ENCODE measurements around the gene DISC1.
"Not testable (repeated sequence)": the region's sequence is repeated elsewhere in the genome, so short reads cannot be mapped to it uniquely, and the experiment has no call there.

The DISC1 gene

DNA sequence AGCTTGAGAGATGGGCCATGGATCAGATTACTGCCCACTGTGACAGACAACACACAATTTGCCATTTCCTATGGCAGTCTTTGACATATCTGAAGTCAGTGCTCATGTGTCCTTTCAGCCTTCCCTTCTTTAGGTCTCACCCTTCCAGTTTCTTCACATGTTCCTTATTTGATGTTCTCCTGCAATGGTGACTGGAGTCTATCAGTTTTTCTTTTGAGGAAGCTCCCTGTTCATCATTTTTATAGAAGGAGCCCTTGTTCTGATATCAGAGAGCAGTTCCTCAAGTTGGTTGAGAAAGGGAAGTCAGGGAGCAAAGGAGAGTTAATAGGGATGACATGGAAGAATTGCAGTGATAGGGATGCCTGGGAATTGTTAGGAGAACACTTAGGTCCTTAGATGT lies 42.2 kb downstream of the DISC1 start:
- no peak overlapping the region for H3K4me3 ChIP-seq (ENCODE audit: low read depth, low read length)
- TF ChIP-seq, protein P1, sequence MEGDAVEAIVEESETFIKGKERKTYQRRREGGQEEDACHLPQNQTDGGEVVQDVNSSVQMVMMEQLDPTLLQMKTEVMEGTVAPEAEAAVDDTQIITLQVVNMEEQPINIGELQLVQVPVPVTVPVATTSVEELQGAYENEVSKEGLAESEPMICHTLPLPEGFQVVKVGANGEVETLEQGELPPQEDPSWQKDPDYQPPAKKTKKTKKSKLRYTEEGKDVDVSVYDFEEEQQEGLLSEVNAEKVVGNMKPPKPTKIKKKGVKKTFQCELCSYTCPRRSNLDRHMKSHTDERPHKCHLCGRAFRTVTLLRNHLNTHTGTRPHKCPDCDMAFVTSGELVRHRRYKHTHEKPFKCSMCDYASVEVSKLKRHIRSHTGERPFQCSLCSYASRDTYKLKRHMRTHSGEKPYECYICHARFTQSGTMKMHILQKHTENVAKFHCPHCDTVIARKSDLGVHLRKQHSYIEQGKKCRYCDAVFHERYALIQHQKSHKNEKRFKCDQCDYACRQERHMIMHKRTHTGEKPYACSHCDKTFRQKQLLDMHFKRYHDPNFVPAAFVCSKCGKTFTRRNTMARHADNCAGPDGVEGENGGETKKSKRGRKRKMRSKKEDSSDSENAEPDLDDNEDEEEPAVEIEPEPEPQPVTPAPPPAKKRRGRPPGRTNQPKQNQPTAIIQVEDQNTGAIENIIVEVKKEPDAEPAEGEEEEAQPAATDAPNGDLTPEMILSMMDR (IDR thresholded peaks at IDR 0.05; ENCODE audit: control insufficient read depth, extremely low read depth, insufficient read depth): no peak
- no peak for DNase-seq (ENCODE audit: low read depth)

DNA sequence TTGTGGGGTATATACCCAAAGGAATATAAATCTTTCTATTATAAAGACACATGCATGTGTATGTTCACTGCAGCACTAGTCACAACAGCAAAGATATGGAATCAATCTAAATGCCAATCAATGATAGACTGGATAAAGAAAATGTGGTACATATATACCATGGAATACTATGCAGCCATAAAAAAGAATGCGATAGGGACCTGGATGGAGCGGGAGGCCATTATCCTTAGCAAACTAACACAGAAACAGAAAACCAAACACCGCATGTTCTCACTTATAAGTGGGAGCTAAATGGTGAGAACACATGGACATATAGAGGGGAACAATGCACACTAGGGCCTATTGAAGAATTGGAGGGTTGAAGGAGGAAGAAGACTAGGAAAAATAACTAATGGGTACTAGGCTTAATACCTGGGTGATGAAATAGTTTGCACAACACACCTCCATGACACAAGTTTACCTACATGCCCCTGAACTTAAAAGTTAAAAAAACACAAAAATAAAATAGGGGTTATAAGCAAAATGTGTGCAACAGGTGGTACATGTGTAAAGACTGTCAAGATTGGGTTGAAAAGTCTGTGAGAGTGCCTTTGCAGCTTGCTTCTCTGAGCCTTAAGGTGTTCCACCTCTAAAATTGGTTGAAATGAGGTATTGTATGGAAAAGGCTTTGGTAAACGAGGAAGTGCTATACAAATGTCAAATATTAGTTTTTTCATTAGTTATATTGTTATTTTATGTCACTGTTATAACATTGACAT lies 43.5 kb downstream of the DISC1 start:
- DNase-seq (ENCODE audit: low read depth); H3K4me3 ChIP-seq (ENCODE audit: low read depth, low read length): not testable (repeated sequence)

DNA sequence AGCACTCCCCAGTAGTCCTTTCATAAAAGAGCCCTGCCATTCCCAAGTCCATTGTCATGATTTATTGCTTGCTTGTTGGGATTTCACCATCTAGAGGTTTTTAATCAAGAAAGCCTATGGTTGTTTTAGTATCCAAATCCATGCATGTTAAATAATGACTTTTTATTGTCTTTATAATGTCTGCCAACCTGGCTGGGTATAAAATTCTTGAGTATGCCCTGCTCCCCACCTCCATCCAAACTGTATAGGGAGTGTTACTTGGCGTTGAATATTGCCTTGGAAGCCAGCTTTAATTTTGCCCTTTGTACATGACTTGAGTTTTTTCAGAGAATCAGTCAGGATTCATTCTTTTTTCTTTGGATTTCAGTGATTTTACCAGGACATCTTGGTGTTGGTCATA lies 44.2 kb downstream of the DISC1 start:
- H3K4me3 ChIP-seq (ENCODE audit: low read depth, low read length): no peak overlapping the region
- TF ChIP-seq, protein P1 (IDR thresholded peaks at IDR 0.05; ENCODE audit: control insufficient read depth, extremely low read depth, insufficient read depth): no peak
- DNase-seq (ENCODE audit: low read depth): no peak

DNA sequence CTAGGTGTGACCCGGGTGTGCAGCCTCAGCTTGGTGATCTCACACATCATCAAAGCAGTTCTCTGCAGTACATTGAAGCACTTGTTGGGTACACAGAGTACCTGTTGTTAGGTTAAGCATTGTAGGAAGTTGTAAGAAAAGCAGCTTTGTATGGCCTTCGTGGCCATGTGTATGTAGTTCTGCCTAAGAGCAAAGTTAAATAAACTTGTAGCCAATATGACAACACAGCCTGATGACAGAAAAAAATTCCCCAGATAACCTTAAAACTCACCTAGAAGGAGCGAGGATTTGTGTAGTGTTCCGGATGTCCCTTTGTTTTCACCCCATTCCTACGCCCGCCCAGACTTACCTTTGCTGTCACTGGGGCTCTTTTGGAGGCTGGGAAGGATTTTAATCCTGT lies 48.0 kb downstream of the DISC1 start:
- TF ChIP-seq, protein P1 (IDR thresholded peaks at IDR 0.05; ENCODE audit: control insufficient read depth, extremely low read depth, insufficient read depth): no peak
- no peak for DNase-seq (ENCODE audit: low read depth)
- no peak overlapping the region for H3K4me3 ChIP-seq (ENCODE audit: low read depth, low read length)

DNA sequence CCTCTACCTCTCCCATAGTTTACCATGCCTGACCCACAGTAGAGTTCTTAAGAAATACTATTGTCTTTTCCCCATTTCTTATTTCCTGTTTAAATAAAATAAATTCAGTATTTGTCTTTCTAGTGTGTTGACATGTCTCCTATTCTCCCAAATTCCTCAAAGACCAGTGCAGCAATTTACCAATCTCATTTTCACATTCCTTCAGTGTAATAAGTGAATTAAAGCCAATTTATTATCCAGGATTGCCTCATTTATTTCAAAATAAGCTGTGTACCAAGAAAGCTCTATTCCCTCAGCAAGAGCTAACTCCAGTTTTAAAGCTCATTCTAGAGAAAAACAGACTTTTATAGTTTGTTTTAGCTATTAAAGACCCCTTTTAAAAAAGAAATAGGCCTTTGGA lies 49.9 kb downstream of the DISC1 start:
- no peak overlapping the region for H3K4me3 ChIP-seq (ENCODE audit: low read depth, low read length)
- no peak for DNase-seq (ENCODE audit: low read depth)
- TF ChIP-seq, protein P1 (IDR thresholded peaks at IDR 0.05; ENCODE audit: control insufficient read depth, extremely low read depth, insufficient read depth): no peak

DNA sequence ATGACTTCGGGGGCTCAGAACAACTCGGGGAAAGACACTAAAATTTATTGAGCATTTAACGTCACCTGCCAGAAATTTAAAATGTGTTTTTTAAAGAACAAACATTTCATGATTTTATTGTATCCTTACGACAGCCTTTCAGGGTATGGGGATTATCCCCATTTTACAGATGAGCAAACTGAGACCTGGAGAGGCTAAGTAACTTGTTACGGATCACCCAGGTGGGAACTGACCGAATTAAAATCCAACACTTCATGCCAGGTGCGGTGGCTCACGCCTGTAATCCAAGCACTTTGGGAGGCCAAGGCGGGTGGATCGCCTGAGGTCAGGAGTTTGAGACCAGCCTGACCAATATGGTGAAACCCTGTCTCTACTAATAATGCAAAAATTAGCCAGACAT lies 50.9 kb downstream of the DISC1 start:
- no peak for DNase-seq (ENCODE audit: low read depth)
- TF ChIP-seq, protein P1 (IDR thresholded peaks at IDR 0.05; ENCODE audit: control insufficient read depth, extremely low read depth, insufficient read depth): no peak
- no peak overlapping the region for H3K4me3 ChIP-seq (ENCODE audit: low read depth, low read length)

DNA sequence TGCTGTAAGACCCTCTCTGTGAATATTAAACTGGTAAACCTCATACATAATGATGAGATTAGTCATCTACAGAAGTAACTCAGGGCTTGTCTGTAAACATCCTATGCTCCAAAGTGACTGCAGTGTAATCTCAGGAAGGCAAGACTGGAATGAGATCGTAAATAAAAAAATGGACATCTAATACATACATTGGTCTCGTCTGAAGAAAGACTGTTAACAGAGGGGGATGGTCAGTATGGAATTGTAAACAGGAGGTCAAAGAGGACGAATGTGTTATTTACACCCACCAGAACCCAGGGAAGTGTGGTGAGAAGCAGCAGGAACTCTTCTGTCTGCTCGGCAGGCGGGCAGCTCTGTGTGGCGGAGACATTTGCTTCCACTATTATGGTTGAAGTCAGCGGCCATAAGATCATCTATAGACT lies 51.4 kb downstream of the DISC1 start:
- TF ChIP-seq, protein P1 (IDR thresholded peaks at IDR 0.05; ENCODE audit: control insufficient read depth, extremely low read depth, insufficient read depth): no peak
- DNase-seq (ENCODE audit: low read depth): no peak

More for the DNA sequence above, 51.4 kb downstream of the DISC1 start:
- H3K4me3 ChIP-seq (ENCODE audit: low read depth, low read length): no peak overlapping the region
